Anterior cingulate cortex (tissue), 58 donors: ENCODE measurements around the gene IRF4.

ENCODE experiments used
- DNase-seq, 58 donors: peaks; one replicate each; lab custom pipeline; 2025; lab: John Stamatoyannopoulos, UW

Gene IRF4

DNA sequence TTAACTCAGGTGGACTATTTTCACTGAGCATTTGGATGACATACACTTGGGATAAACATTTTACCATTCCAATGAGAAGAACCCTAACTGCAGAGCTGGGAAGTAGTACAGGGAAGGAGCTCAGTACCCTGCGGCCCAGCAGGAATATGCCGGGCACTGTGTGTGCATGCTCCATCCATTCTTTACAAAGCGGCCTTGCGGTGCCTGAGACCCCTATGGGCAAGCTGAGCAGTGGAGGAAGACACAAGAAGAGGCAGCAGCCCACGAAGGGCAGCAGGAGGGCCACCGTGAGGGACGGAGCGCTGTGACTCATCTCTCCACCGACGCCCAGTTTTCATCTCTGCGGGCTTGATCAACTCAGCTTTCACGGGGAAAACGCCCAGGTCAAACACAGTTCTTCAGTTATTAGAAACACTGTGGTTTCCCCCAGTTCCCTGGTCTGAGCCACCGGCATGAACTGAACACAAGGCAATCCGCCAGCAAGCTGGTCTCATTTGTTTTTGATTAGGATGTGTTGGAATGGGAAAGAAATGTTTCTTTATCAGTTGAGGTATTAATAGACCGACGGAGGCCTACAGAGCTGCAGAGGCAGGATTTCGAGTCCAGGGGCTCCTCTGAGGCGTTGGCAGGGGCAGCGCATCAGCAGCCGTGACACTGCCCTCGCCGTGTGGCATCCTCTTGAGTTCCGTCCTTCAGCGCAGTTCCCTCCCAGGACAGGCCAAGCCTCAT lies 44.9 kb downstream of the IRF4 start:
- DNase-seq: no peak

GRCh38 chr6:437037-437392 lies 45.5 kb downstream of the IRF4 start:
- peak in 1 of 58 donors; percentile 7 for DNase-seq

- DNase-seq: no peak
These were observed 47.1 kb downstream of the IRF4 start for GRCh38 chr6:438634-439170.

GRCh38 chr6:439641-440167 lies 48.2 kb downstream of the IRF4 start:
- DNase-seq: no peak

DNA sequence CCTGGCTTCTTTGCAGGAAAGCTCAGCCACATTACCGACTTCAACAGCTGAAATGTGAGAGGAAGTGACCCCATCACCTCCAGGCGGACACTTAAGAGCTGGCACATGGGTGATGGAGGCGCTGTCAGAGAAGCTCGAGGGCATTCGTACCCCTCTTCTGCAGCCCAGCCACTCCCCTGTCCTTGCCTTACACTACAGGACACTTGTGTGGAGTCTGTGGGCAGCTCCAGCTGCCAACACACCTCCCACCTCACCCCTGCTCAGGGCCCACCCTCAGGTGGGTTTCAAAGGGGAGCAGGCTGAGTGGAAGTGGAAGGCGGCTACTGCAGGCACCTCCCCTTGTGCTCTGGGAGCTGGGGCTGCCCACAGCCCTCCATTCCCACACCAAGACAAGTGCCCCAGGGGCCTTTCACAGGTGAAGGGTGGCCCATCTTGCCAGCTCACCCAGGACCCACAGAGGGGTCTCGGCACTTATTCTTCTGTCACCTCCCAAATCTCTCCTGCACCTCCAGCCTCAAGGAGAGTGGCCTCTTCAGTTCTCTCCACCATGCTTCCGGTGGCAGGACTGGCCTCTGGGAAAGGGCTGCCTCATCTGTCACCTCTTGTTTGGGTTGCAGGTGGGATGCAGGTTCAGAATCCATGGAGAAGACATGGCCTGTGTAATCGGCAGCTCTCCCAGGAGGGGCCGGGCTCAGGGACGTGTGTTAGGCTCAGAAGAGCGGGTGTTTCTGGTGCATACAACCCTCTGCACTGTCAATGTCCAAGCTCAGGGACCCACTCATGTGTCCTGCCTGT lies 49.8 kb downstream of the IRF4 start:
- no peak for DNase-seq

- DNase-seq: no peak
These were observed 52.1 kb downstream of the IRF4 start for GRCh38 chr6:443621-444159.

DNA sequence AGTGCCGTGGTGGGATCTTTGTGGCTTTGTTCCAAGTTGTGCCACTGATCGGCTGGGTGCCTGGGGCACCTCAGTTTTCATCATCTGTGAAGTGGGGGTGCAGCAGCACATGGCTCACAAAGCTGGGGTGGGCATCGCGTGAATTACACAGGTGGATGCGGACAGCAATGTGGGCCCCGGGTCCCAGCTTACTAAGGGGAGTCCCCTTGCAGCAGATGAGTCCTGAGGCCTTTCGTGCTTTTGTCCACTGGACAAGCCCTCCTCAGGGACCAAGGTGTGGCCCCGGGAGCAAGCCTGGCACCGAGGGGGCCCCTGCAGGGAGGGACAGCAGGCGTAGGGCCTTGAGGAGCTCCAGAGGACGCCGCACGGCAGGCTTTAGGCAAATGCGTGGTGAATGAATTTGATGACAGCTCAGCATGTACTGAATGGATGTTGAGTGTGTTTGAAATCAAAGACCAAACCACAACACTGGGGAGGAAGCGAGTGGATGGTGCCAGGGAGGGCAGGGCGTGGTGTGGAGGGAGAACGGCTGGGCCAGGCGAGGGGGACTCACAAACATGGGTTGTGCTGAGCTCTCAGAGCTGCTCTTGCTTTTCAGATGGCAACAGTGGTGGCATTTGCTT lies 53.2 kb downstream of the IRF4 start:
- no peak for DNase-seq

- DNase-seq: no peak
These were observed 54.2 kb downstream of the IRF4 start for GRCh38 chr6:445571-446417.

- DNase-seq: no peak
These were observed 55.1 kb downstream of the IRF4 start for GRCh38 chr6:446418-447366.

DNA sequence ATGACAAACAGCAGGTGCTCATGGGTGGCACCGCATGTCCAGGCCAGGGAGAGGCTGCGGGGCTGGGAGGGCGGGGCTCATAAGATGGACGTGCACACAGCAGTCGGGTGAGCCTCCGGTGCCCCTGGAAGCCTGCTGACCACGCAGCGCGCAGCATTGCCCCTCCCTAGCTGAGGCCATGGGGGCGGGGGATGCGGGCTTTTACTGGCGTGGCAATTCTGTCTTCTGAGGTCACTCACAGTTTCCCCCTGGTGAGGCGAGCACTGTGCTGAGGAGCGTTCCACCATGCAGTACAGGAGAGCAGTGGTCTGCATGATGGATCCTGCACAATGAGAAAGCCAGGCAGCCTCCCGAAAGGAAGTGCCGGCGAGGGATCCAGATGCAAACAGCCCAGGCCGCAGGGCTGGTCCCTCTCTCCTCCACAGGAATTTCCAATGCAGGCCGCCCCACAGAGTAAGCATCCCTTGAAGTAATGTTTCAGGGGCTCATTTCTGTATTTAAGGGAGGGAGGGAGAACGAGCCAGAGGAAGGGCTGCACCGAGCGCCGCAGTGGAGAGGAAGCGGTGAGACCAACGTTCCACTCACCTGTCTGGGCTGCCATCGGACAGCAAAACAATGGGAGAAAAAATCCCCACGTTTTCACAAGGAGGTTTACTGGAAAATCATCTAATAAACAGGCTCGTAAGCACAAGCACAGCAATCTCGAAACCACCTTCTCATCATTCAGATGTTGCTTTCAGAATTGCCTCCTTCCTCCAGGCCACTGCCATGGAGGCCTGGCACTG lies 56.0 kb downstream of the IRF4 start:
- DNase-seq: no peak

GRCh38 chr6:448296-449056 lies 56.9 kb downstream of the IRF4 start:
- no peak for DNase-seq

GRCh38 chr6:449057-449430 lies 57.5 kb downstream of the IRF4 start:
- no peak for DNase-seq

DNA sequence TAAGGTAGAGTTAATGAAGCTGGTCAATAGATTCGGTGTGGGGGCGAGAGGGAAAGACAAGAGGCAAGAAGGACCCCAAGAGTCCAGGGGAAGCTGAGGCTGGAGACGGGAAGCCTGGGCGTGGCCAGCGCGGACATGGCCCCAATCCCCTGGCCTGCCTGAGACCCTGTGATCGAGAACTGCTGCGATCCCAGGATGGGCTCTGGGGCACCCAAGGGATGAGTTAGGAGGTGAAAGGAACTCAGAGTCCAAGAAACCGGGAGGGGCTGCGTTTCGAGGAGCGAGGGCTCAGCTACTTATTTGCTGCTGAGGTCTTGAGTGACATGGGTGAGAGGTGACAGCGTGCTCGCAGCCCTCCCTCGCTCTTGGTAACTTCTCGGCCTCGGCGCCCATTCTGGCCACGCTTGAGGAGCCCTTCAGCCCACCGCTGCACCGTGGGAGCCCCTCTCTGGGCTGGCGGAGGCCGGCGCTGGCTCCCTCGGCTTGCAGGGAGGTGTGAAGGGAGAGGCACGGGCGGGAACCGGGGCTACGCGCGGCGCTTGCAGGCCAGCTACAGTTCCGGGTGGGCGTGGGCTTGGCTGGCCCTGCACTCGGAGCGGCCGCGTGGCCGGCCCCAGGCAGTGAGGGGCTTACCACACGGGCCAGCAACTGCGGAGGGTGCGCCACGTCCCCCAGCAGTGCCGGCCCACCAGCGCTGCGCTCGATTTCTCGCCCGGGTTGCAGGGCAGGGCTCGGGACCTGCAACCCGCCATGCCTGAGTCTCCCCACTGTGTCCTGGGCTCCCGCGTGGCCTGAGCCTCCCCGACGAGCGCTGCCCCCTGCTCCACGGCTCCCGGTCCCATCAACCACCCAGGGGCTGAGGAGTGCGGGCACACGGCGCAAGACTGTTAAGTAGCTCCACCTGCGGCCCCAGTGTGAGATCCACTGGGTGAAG lies 58.2 kb downstream of the IRF4 start:
- DNase-seq: no peak

GRCh38 chr6:451336-451735 lies 59.8 kb downstream of the IRF4 start:
- DNase-seq: no peak

- no peak for DNase-seq
These were observed 60.3 kb downstream of the IRF4 start for GRCh38 chr6:451847-452246.
